Sigmoid colon (tissue), 7 donors: Measurements from ENCODE around the gene C5orf22. TPM values are rescaled to one million over a fixed set of nuclear protein-coding genes. Genes with fewer than 3 reads are reported as not detected.

ENCODE experiments used
- DNase-seq: peaks from one replicate; pipeline ENCODE4 v3.0.0-alpha.2; 2019
- H3K27ac ChIP-seq, 4 donors: fragments of 200-600 bp; sonication (generic); one replicate each; pipeline ENCODE4 v1.5.1; 2016 to 2019; ENCODE audit warnings: mild to moderate bottlenecking in 1 of 4
- H3K27me3 ChIP-seq, 3 donors: fragments of 200-600 bp; sonication (generic); one replicate each; pipeline ENCODE4 v1.5.1; 2019; ENCODE audit warnings: mild to moderate bottlenecking in 1 of 3
- H3K36me3 ChIP-seq, 4 donors: fragments of 200-600 bp; sonication (generic); one replicate each; pipeline ENCODE4 v1.5.1; 2016 to 2019
- H3K4me1 ChIP-seq, 4 donors: fragments of 200-600 bp; sonication (generic); one replicate each; pipeline ENCODE4 v1.5.1; 2017 to 2019
- H3K4me3 ChIP-seq, 4 donors: fragments of 200-600 bp; sonication (generic); one replicate each; pipeline ENCODE4 v1.5.1; 2017 to 2019; ENCODE audit warnings: mild to moderate bottlenecking in 2 of 4, moderate library complexity in 1 of 4
- H3K9me3 ChIP-seq, 4 donors: fragments of 200-600 bp in 3 of 4; sonication (generic) in 3 of 4; one replicate each; pipeline versions ENCODE4 v1.5.1 to v1.6.1; 2013 to 2019
- EP300 ChIP-seq, 4 donors: sonication (generic); formaldehyde crosslinking; IDR thresholded peaks; one replicate each; pipeline ENCODE4 v1.6.1; 2017; ENCODE audit warnings: antibody characterized with exemption in 4 of 4
- POLR2A ChIP-seq, 2 donors: fragments of 450-650 bp; IDR thresholded peaks; one replicate each; pipeline ENCODE4 v1.6.1; 2016; ENCODE audit warnings: antibody characterized with exemption in 2 of 2, mild to moderate bottlenecking in 2 of 2, moderate library complexity in 2 of 2
- POLR2AphosphoS5 ChIP-seq, 4 donors: sonication (generic); formaldehyde crosslinking; IDR thresholded peaks; one replicate each; pipeline ENCODE4 v1.6.1; 2017; ENCODE audit warnings: antibody characterized with exemption in 4 of 4
- WGBS, 2 donors: extraction: QIAGEN DNeasy Blood & Tissue Kit; methylation state at CpG; one replicate each; pipeline ENCODE4 v1.1.7; 2013; 5-methylcytosine and 5-hydroxymethylcytosine counted together
- intact Hi-C: fragments of 100-400 bp; cut with DNase I; formaldehyde crosslinking; loops from one replicate; pipeline ENCODE4 v1.15.1; 2023
- polyA plus RNA-seq, 3 donors: library from polyadenylated mRNA; stranded (reverse); fragments of 200-250 nt; gene quantifications; one replicate each; pipeline ENCODE4 v1.2.3, GENCODE V29; 2013
- total RNA-seq, 4 donors: library from RNA; depleted of rRNA; stranded (reverse); fragments of >200 nt; gene quantifications; one replicate each; pipeline ENCODE4 v1.1.0, GENCODE V29; 2016
- TF ChIP-seq, protein P1 (sequence below), 4 experiments: fragments of 450-650 bp in 3 of 4; fragments of 200-600 bp in 1 of 4; IDR thresholded peaks; one replicate each; pipeline ENCODE4 v1.5.1; 2016 to 2019; ENCODE audit warnings: antibody characterized with exemption in 4 of 4, mild to moderate bottlenecking in 3 of 4, moderate library complexity in 2 of 4
- donor health status: healthy with polysubstance abuse.
- donor health status: Bipolar disorder and iron deficiency.
- donor health status: healthy.

Gene C5orf22
- total and polyA plus RNA-seq, 7 donors: 12.0 to 29.4 (median 15.6) TPM

DNA sequence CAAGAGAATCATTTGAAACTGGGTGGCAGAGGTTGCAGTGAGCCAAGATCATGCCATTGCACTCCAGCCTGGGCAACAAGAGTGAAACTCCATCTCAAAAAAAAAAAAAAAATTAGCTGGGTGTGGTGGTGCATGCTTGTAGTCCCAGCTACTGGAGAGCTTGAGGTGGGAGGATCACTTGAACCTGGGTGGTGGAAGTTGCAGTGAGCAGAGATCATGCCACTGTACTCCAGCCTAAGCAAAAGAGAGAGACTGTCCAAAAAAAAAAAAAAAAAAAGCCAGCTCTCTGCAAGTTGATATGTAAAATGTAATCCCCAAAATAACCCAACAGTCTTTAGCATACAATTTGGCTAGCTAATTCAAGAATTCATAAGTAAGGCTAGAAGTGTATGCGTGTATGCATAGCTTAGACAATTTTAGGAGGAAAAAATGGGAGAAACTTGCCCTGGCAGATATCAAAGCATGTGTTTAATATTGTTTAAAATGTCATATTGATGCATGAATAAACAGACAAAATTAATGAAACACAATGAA lies 36.3 kb downstream of the C5orf22 start:
- Histone ChIP-seq H3K9me3 (no peaks in the 10 kb centered on the region), H3K36me3 (no peaks in the 10 kb centered on the region), H3K4me1 (peaks cover 0 to 4% (median 4%) of the 10 kb centered on the region in 4 donors), H3K27me3 (no peaks in the 10 kb centered on the region), H3K4me3 (no peak overlapping the region), H3K27ac (no peak overlapping the region)
- 90 to 91% methylated on average over 1 of the region's 1 CpG for WGBS, 2 donors
- no peak for TF ChIP-seq EP300 (IDR thresholded peaks at IDR 0.05)
- no peak for TF ChIP-seq POLR2AphosphoS5 (IDR thresholded peaks at IDR 0.05)
- no peak for TF ChIP-seq POLR2A (IDR thresholded peaks at IDR 0.05)
- TF ChIP-seq, protein P1, sequence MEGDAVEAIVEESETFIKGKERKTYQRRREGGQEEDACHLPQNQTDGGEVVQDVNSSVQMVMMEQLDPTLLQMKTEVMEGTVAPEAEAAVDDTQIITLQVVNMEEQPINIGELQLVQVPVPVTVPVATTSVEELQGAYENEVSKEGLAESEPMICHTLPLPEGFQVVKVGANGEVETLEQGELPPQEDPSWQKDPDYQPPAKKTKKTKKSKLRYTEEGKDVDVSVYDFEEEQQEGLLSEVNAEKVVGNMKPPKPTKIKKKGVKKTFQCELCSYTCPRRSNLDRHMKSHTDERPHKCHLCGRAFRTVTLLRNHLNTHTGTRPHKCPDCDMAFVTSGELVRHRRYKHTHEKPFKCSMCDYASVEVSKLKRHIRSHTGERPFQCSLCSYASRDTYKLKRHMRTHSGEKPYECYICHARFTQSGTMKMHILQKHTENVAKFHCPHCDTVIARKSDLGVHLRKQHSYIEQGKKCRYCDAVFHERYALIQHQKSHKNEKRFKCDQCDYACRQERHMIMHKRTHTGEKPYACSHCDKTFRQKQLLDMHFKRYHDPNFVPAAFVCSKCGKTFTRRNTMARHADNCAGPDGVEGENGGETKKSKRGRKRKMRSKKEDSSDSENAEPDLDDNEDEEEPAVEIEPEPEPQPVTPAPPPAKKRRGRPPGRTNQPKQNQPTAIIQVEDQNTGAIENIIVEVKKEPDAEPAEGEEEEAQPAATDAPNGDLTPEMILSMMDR (IDR thresholded peaks at IDR 0.05): no peak
- no peak for DNase-seq
- intact Hi-C loops: no loop called here

DNA sequence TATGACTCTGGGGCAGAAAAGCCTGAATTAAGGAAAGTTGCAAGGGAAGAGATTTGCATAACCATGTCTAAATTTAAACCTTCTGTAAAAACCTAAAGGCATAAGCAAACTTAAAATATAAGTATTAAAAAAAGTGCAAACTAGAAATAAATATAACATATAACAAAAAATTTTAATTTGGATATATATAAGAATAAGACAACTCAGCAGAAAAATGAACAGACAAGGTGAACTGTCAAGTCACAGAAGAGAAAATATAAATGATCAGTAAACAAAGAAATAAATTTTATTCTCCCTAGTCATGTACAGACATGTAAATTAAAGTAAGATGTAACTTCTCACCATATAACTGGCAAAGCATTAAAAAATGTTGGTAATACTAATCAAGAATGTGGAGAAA lies 37.0 kb downstream of the C5orf22 start:
- no peaks in the 10 kb centered on the region for H3K36me3 ChIP-seq
- intact Hi-C loops: no loop called here

DNA sequence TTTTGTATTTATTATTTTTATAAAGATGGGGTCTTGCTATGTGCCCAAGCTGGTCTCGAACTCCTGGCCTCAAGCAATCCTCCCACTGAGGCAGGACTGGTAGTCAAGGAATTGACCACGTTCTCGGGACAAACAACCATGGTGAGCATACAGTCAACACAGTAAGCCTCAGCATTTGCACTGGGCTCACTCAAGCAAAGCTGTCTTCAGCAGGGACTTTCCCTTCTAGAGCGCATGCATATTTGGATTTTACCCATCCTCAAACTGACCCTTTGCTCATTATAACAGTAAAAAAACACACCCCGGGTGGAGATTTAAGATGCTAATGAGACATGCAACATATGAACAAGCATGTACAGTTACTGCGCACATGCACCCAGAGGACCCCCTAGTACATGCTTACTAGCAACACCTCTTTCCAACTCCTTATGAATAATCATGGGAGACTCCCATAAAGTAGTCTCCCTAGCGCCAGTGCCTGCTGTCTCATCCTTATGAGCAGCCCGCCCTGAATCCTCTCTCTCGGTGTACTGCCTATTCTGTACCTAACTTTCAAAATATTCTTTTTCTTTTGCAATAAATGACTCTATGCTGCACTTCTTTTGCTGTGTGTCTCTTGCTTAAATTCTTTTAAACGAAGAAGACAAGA lies 41.5 kb downstream of the C5orf22 start:
- no peak overlapping the region for H3K4me3 ChIP-seq
- 85 to 91% methylated on average over 10 of the region's 10 CpGs for WGBS, 2 donors

More for the DNA sequence above, 37.0 kb downstream of the C5orf22 start:
- no peak for DNase-seq
- no peaks in the 10 kb centered on the region for H3K27me3 ChIP-seq
- no peaks in the 10 kb centered on the region for H3K9me3 ChIP-seq
- TF ChIP-seq, protein P1 (IDR thresholded peaks at IDR 0.05): no peak
- TF ChIP-seq POLR2A (IDR thresholded peaks at IDR 0.05) (no peak), POLR2AphosphoS5 (IDR thresholded peaks at IDR 0.05) (no peak), EP300 (IDR thresholded peaks at IDR 0.05) (no peak)
- H3K27ac ChIP-seq: no peak overlapping the region
- no peaks in the 10 kb centered on the region for H3K4me1 ChIP-seq
- no peak overlapping the region for H3K4me3 ChIP-seq

DNA sequence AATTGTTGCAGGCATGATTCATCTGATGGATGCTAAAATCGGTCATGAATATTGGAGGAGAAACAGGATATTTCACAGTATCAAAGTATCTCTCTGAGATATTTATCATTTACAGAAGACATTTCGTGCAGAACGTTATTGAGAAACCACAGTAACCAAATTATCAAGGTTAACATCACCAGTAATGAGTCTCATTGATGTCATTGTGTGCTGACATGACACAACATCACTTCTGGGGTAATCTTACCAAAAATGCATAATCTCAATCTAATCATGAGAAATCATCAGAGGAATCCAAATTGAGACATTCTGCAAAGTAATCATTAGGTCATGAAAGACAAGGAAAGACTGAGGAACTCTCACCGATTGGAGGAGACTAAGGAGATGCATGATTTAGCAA lies 42.7 kb downstream of the C5orf22 start:
- H3K4me1 ChIP-seq: no peaks in the 10 kb centered on the region
- WGBS, 2 donors: 81 to 84% methylated on average over 4 of the region's 4 CpGs
- intact Hi-C loops: no loop called here
- H3K36me3 ChIP-seq: no peaks in the 10 kb centered on the region
- no peak for TF ChIP-seq EP300 (IDR thresholded peaks at IDR 0.05)
- TF ChIP-seq POLR2AphosphoS5 (IDR thresholded peaks at IDR 0.05): no peak
- TF ChIP-seq, protein P1 (IDR thresholded peaks at IDR 0.05): no peak
- no peak for TF ChIP-seq POLR2A (IDR thresholded peaks at IDR 0.05)
- no peaks in the 10 kb centered on the region for H3K9me3 ChIP-seq
- no peak overlapping the region for H3K27ac ChIP-seq
- DNase-seq: no peak
- no peak overlapping the region for H3K4me3 ChIP-seq
- H3K27me3 ChIP-seq: no peaks in the 10 kb centered on the region

More for the DNA sequence above, 41.5 kb downstream of the C5orf22 start:
- Histone ChIP-seq H3K27ac (no peak overlapping the region), H3K9me3 (no peaks in the 10 kb centered on the region), H3K4me1 (no peaks in the 10 kb centered on the region), H3K27me3 (no peaks in the 10 kb centered on the region), H3K36me3 (no peaks in the 10 kb centered on the region)
- no peak for DNase-seq
- TF ChIP-seq POLR2AphosphoS5 (IDR thresholded peaks at IDR 0.05) (no peak), EP300 (IDR thresholded peaks at IDR 0.05) (no peak), POLR2A (IDR thresholded peaks at IDR 0.05) (no peak)
- TF ChIP-seq, protein P1 (IDR thresholded peaks at IDR 0.05): no peak
- intact Hi-C loops: no loop called here
